HepG2 (cell line): ENCODE measurements around the gene BLVRB. TPM values are rescaled to one million over a fixed set of nuclear protein-coding genes. Genes with fewer than 3 reads are reported as not detected.

Source experiments
- CBX1 ChIP-seq: IDR thresholded peaks from one replicate; pipeline ENCODE4 v1.6.1; 2016; ENCODE audit warnings: antibody characterized with exemption, low read depth
- CHD4 ChIP-seq: fragments of 200-600 bp; sonication (generic); IDR thresholded peaks from 2 replicates; pipeline ENCODE4 v1.7.0; 2017; ENCODE audit warnings: mild to moderate bottlenecking, low read length, borderline replicate concordance
- ERF ChIP-seq: IDR thresholded peaks from 2 replicates; pipeline ENCODE4 v1.6.1; 2018; ENCODE audit warnings: missing biosample characterization, missing genetic modification reagents
- FLYWCH1 ChIP-seq: sonication (generic); formaldehyde crosslinking; IDR thresholded peaks from 2 replicates; pipeline ENCODE4 v1.8.1; 2023; ENCODE audit warnings: mild to moderate bottlenecking, missing genetic modification reagents
- HNRNPLL ChIP-seq: fragments of 200-400 bp; formaldehyde crosslinking; IDR thresholded peaks from 2 replicates; pipeline ENCODE4 v1.6.1; 2017; ENCODE audit warnings: mild to moderate bottlenecking, low read depth, low read length; ENCODE audit not compliant: poor library complexity, severe bottlenecking
- MED1 ChIP-seq: sonication (generic); formaldehyde crosslinking; IDR thresholded peaks from 2 replicates; pipeline ENCODE4 v1.4.0; 2020; ENCODE audit warnings: missing genetic modification reagents
- RARA ChIP-seq: IDR thresholded peaks from 2 replicates; pipeline ENCODE4 v1.6.1; 2016; ENCODE audit warnings: missing genetic modification reagents, missing compliant biosample characterization
- TAF1 ChIP-seq: sonication (generic); formaldehyde crosslinking; IDR thresholded peaks from 2 replicates; pipeline ENCODE4 v1.4.0; 2020; ENCODE audit warnings: missing genetic modification reagents
- TBX2 ChIP-seq: sonication (generic); formaldehyde crosslinking; IDR thresholded peaks from 2 replicates; pipeline ENCODE4 v1.5.0; 2020; ENCODE audit warnings: missing genetic modification reagents, mild to moderate bottlenecking, borderline replicate concordance
- U2AF1 ChIP-seq: fragments of 200-400 bp; formaldehyde crosslinking; optimal IDR thresholded peaks from 2 replicates; pipeline ENCODE3; 2017; ENCODE audit warnings: mild to moderate bottlenecking, low read depth, low read length
- YY1 ChIP-seq: IDR thresholded peaks from 2 replicates; pipeline ENCODE4 v1.6.1; 2011; ENCODE audit warnings: low read length, low read depth, moderate library complexity, mild to moderate bottlenecking; ENCODE audit not compliant: insufficient read depth, insufficient replicate concordance
- ZBTB1 ChIP-seq: sonication (generic); formaldehyde crosslinking; IDR thresholded peaks from 2 replicates; pipeline ENCODE4 v1.4.0; 2020; ENCODE audit warnings: missing genetic modification reagents, borderline replicate concordance
- ZFP37 ChIP-seq: sonication (generic); formaldehyde crosslinking; IDR thresholded peaks from 2 replicates; pipeline ENCODE4 v1.4.0; 2020; ENCODE audit warnings: missing genetic modification reagents, borderline replicate concordance
- ZNF607 ChIP-seq: sonication (generic); formaldehyde crosslinking; IDR thresholded peaks from 2 replicates; pipeline ENCODE4 v1.5.1; 2020; ENCODE audit warnings: missing genetic modification reagents, mild to moderate bottlenecking, borderline replicate concordance
- ZNF772 ChIP-seq: sonication (generic); formaldehyde crosslinking; IDR thresholded peaks from 2 replicates; pipeline ENCODE4 v1.5.0; 2020; ENCODE audit warnings: mild to moderate bottlenecking, missing genetic modification reagents
- ZSCAN22 ChIP-seq: sonication (generic); formaldehyde crosslinking; IDR thresholded peaks from 2 replicates; pipeline ENCODE4 v1.4.0; 2020; ENCODE audit warnings: mild to moderate bottlenecking, missing genetic modification reagents
- polyA plus RNA-seq, 8 experiments: library from polyadenylated mRNA; depleted of rRNA in 3 of 8; stranded (reverse) in 7 of 8; unstranded in 1 of 8; fragments of >200 nt; fragmentation: Illumina TruSeq in 4 of 8; extraction: Trizol in 4 of 8; gene quantifications; 2 replicates each; pipeline versions ENCODE4 v1.2.1 to v1.2.3, GENCODE V29; 2011 to 2016; ENCODE audit warnings: low read depth in 4 of 8, missing spikeins in 1 of 8, mixed read lengths in 1 of 8; ENCODE audit not compliant: insufficient read depth in 1 of 8
- total RNA-seq, 5 experiments: library from RNA; depleted of rRNA; stranded (reverse); fragments of >200 nt; fragmentation: Illumina TruSeq; extraction: Trizol; gene quantifications; 2 replicates each; pipeline ENCODE4 v1.2.3, GENCODE V29; 2016; ENCODE audit warnings: low read depth in 1 of 5
- TF ChIP-seq, protein P1 (sequence below): sonication (generic); formaldehyde crosslinking; IDR thresholded peaks from 2 replicates; pipeline ENCODE4 v1.5.0; 2020; ENCODE audit warnings: mild to moderate bottlenecking, missing genetic modification reagents, moderate library complexity
- TF ChIP-seq, protein P2 (sequence below): sonication (generic); formaldehyde crosslinking; IDR thresholded peaks from 2 replicates; pipeline ENCODE4 v1.9.0; 2021; ENCODE audit warnings: missing genetic modification reagents, borderline replicate concordance
- TF ChIP-seq, protein P3 (sequence below): sonication (generic); formaldehyde crosslinking; IDR thresholded peaks from 2 replicates; pipeline ENCODE4 v1.4.0; 2020; ENCODE audit warnings: missing genetic modification reagents

Gene BLVRB
- total and polyA plus RNA-seq, 2 of the 13 experiments (the other 11 are each of a cell fraction or from before 2014, with no cell fraction given), result 25.9 to 51.4 TPM

DNA sequence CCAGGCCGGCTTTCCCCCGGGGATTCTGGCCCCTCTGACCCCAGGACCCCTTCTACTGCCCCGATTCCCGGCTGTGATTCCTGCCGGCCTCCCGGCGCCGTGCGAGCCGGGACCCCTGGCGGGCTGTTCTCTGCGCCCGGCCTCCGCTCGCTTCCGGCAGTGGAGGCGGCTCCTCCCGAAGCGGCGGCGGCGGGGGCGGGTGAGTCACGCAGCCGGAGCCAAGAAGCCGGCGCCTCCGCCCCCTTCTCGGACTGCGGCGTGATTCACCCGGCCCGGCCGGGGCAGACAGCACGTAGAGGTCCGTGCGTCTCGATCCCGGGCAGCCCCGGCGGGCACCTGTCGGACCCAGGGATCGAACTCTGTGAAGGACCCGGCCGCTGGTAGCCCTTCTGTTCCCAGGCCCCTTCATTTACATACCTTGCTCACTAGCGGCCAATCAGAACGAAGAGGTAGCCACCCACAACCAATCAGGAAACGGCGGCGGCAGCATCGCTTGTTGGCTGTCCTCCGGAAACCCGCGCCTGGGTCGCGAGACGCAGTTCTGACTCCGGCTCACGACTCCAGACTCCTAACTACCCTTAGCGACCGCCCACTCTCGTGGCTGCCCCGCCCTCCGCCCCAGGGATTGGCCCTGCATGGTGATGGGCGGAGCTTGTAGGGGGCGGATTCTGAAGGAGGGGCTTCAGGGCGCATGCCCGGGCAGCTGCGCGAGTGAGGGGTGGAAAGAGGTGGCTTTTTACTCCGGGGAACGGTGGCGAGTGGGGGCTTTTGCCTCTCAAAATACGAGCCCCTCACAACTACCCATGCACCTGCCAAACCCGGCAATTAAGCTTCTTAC, 39.9 kb downstream of the BLVRB start, which contains the start of gene SERTAD1 (continued):
- TF ChIP-seq CHD4 (no peak; the same call in 1 of the 2 replicates), MED1 (CRISPR knock-in tag) (peak; percentile 44), ERF (CRISPR knock-in tag) (peak; percentile 32; the same call in 1 of the 2 replicates), RARA (CRISPR knock-in tag) (peak; percentile 2; the same call in 1 of the 2 replicates), FLYWCH1 (CRISPR knock-in tag) (0 out of 2 replicates have a peak, but pooled peaks have one; percentile 12), YY1 (peak; percentile 25), HNRNPLL (peak; percentile 65), TBX2 (CRISPR knock-in tag) (peak; percentile 77), ZSCAN22 (CRISPR knock-in tag) (0 out of 2 replicates have a peak, but pooled peaks have one; percentile 47), CBX1 (peak; percentile 42), ZBTB1 (CRISPR knock-in tag) (no peak), ZNF772 (peak; percentile 65; the same call in 1 of the 2 replicates), ZNF607 (peak; percentile 19; the same call in 1 of the 2 replicates), TAF1 (CRISPR knock-in tag) (peak; percentile 95), U2AF1 (peak; percentile 35), ZFP37 (CRISPR knock-in tag) (no peak)
- TF ChIP-seq, protein P1, sequence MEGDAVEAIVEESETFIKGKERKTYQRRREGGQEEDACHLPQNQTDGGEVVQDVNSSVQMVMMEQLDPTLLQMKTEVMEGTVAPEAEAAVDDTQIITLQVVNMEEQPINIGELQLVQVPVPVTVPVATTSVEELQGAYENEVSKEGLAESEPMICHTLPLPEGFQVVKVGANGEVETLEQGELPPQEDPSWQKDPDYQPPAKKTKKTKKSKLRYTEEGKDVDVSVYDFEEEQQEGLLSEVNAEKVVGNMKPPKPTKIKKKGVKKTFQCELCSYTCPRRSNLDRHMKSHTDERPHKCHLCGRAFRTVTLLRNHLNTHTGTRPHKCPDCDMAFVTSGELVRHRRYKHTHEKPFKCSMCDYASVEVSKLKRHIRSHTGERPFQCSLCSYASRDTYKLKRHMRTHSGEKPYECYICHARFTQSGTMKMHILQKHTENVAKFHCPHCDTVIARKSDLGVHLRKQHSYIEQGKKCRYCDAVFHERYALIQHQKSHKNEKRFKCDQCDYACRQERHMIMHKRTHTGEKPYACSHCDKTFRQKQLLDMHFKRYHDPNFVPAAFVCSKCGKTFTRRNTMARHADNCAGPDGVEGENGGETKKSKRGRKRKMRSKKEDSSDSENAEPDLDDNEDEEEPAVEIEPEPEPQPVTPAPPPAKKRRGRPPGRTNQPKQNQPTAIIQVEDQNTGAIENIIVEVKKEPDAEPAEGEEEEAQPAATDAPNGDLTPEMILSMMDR (CRISPR knock-in tag), result peak; percentile 78
- TF ChIP-seq, protein P2, sequence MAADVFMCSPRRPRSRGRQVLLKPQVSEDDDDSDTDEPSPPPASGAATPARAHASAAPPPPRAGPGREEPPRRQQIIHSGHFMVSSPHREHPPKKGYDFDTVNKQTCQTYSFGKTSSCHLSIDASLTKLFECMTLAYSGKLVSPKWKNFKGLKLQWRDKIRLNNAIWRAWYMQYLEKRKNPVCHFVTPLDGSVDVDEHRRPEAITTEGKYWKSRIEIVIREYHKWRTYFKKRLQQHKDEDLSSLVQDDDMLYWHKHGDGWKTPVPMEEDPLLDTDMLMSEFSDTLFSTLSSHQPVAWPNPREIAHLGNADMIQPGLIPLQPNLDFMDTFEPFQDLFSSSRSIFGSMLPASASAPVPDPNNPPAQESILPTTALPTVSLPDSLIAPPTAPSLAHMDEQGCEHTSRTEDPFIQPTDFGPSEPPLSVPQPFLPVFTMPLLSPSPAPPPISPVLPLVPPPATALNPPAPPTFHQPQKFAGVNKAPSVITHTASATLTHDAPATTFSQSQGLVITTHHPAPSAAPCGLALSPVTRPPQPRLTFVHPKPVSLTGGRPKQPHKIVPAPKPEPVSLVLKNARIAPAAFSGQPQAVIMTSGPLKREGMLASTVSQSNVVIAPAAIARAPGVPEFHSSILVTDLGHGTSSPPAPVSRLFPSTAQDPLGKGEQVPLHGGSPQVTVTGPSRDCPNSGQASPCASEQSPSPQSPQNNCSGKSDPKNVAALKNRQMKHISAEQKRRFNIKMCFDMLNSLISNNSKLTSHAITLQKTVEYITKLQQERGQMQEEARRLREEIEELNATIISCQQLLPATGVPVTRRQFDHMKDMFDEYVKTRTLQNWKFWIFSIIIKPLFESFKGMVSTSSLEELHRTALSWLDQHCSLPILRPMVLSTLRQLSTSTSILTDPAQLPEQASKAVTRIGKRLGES, result no peak
- TF ChIP-seq, protein P3, sequence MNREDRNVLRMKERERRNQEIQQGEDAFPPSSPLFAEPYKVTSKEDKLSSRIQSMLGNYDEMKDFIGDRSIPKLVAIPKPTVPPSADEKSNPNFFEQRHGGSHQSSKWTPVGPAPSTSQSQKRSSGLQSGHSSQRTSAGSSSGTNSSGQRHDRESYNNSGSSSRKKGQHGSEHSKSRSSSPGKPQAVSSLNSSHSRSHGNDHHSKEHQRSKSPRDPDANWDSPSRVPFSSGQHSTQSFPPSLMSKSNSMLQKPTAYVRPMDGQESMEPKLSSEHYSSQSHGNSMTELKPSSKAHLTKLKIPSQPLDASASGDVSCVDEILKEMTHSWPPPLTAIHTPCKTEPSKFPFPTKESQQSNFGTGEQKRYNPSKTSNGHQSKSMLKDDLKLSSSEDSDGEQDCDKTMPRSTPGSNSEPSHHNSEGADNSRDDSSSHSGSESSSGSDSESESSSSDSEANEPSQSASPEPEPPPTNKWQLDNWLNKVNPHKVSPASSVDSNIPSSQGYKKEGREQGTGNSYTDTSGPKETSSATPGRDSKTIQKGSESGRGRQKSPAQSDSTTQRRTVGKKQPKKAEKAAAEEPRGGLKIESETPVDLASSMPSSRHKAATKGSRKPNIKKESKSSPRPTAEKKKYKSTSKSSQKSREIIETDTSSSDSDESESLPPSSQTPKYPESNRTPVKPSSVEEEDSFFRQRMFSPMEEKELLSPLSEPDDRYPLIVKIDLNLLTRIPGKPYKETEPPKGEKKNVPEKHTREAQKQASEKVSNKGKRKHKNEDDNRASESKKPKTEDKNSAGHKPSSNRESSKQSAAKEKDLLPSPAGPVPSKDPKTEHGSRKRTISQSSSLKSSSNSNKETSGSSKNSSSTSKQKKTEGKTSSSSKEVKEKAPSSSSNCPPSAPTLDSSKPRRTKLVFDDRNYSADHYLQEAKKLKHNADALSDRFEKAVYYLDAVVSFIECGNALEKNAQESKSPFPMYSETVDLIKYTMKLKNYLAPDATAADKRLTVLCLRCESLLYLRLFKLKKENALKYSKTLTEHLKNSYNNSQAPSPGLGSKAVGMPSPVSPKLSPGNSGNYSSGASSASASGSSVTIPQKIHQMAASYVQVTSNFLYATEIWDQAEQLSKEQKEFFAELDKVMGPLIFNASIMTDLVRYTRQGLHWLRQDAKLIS (CRISPR knock-in tag), result peak; percentile 73; the same call in 1 of the 2 replicates
